DND-41 (cell line): ENCODE data around the gene PABPC1L.

Experiments used
- ATAC-seq: fragments of 200-7000 bp; cut with Tn5 transposase; 3 replicates; pipeline ENCODE4 v1.9.1; 2021; ENCODE audit warnings: low read depth; ENCODE audit not compliant: insufficient read depth
- DNase-seq: peaks from one replicate; pipeline ENCODE4 v3.0.0-alpha.2; 2020
- H2AFZ ChIP-seq: 2 replicates; pipeline ENCODE4 v1.6.0; 2012; ENCODE audit warnings: low read depth, low read length
- H3K27ac ChIP-seq: 2 replicates; pipeline ENCODE4 v1.5.1; 2012; ENCODE audit warnings: low read length, inconsistent platforms
- H3K27me3 ChIP-seq: fragments of 200-600 bp; sonication (generic); 2 replicates; pipeline ENCODE4 v1.6.0; 2012; ENCODE audit warnings: low read length, mild to moderate bottlenecking, inconsistent platforms; ENCODE audit not compliant: insufficient read depth, poor library complexity
- H3K36me3 ChIP-seq: 2 replicates; pipeline ENCODE4 v1.5.1; 2012; ENCODE audit warnings: low read length, inconsistent platforms; ENCODE audit not compliant: insufficient read depth
- H3K4me1 ChIP-seq: 2 replicates; pipeline ENCODE4 v1.5.1; 2012; ENCODE audit warnings: mild to moderate bottlenecking, low read length; ENCODE audit not compliant: insufficient read depth
- H3K4me2 ChIP-seq: 2 replicates; pipeline ENCODE4 v1.6.0; 2012; ENCODE audit warnings: mild to moderate bottlenecking, moderate library complexity, low read length, inconsistent platforms; ENCODE audit not compliant: insufficient read depth
- H3K4me3 ChIP-seq, 2 experiments: fragments of 200-600 bp in 1 of 2; shearing (Covaris generic) in 1 of 2; 2 replicates each; pipeline ENCODE4 v1.5.1; 2012 to 2016; ENCODE audit warnings: inconsistent platforms in 2 of 2, low read length in 2 of 2, mild to moderate bottlenecking in 2 of 2, low read depth in 1 of 2, moderate library complexity in 1 of 2
- H3K79me2 ChIP-seq: 2 replicates; pipeline ENCODE4 v1.6.0; 2012; ENCODE audit warnings: low read length, inconsistent platforms; ENCODE audit not compliant: insufficient read depth
- H3K9ac ChIP-seq: 2 replicates; pipeline ENCODE4 v1.6.0; 2012; ENCODE audit warnings: low read depth, mild to moderate bottlenecking, inconsistent platforms, low read length, moderate library complexity
- H3K9me3 ChIP-seq: 2 replicates; pipeline ENCODE4 v1.5.1; 2012; ENCODE audit warnings: low read length, moderate library complexity, mild to moderate bottlenecking, inconsistent platforms; ENCODE audit not compliant: insufficient read depth, severe bottlenecking
- H4K20me1 ChIP-seq: 2 replicates; pipeline ENCODE4 v1.6.0; 2012; ENCODE audit warnings: low read length; ENCODE audit not compliant: insufficient read depth
- CTCF ChIP-seq: IDR thresholded peaks from 2 replicates; pipeline ENCODE4 v1.5.1; 2012; ENCODE audit warnings: borderline replicate concordance, low read length, moderate library complexity, mild to moderate bottlenecking; ENCODE audit not compliant: poor library complexity, severe bottlenecking; ENCODE audit errors: extremely low read depth
- EZH2 ChIP-seq: IDR thresholded peaks from 3 replicates; pipeline ENCODE4 v1.6.1; 2012; ENCODE audit warnings: borderline replicate concordance, low read depth, mild to moderate bottlenecking, moderate library complexity, low read length, inconsistent platforms; ENCODE audit not compliant: severe bottlenecking

The PABPC1L gene

DNA sequence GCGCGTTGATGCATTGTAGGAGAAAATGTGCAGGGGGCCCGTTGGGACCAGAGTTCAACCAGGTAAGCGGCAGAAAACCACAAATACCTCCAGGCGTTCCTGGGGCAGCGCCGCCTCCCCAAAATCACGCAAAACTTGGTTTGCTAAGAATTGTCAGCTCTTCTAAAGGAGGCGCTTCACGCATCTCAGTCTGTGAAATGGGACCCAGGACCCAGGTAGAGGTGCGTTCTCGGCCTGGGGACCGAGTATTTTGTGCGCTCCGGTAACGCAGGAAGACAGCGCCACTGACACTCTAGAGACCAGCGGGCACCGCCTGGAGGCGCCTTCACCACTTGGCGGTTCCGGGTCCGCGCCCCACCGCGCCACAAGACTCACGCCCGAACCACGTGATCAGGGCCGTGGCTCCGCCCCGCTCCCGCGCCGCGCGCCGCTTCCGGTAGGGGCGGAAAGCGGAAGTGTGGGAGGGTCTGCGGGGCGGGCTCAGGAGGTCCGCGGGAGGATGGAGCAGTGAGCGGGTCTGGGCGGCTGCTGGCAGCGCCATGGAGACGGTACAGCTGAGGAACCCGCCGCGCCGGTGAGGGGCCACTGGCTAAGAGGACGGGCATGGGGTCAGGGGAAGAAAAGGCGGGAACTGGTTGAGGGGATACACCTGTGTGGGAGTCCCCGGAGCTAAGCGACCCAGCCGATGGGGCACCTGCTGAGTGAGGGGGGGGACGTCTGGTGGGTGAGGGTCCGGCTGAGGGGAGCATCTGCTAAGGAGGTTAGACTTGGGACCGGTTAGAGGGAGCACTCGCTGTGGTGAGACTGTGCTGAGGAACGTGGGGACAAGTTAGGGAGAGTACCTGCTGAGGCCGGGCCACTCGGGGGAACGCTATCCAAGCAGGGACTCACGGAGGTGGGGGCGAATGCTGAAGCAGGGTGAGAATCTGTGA lies 56.4 kb downstream of the PABPC1L start, which contains the start of gene STK4:
STK4 (plus strand) TSS at position 483 of the 932 bp plus-strand sequence; CDS start at position 540, 57 bp downstream.
- Histone ChIP-seq H3K4me3 (peak within 1 kb of the TSS; percentile 54 to 88), H3K9me3 (no peaks in the 10 kb centered on the region), H3K79me2 (peaks cover 57% of the 10 kb centered on the region), H3K9ac (peak within 1 kb of the TSS; percentile 78), H2AFZ (peak within 1 kb of the TSS; percentile 90), H3K4me1 (peaks cover 62% of the 10 kb centered on the region), H3K4me2 (peak within 1 kb of the TSS; percentile 95), H3K27ac (peak within 1 kb of the TSS; percentile 85), H3K36me3 (no peaks in the 10 kb centered on the region), H4K20me1 (peaks cover 14% of the 10 kb centered on the region; the same call in 1 of the 2 replicates), H3K27me3 (no peaks in the 10 kb centered on the region)
- ATAC-seq (peak; percentile 90), DNase-seq (peak; percentile 97)
- TF ChIP-seq EZH2 (no peak), CTCF (peak; percentile 74)

- peaks cover 14% of the 10 kb centered on the region; the same call in 1 of the 2 replicates for H4K20me1 ChIP-seq
- H3K27ac ChIP-seq, result peak overlapping the region; percentile 85
- H3K9ac ChIP-seq, result peak overlapping the region; percentile 78
- peak overlapping the region; percentile 54 to 88 for H3K4me3 ChIP-seq
- peak; percentile 61 for ATAC-seq
- H3K9me3 ChIP-seq, result no peaks in the 10 kb centered on the region
- peak overlapping the region; percentile 95 for H3K4me2 ChIP-seq
- H3K27me3 ChIP-seq, result no peaks in the 10 kb centered on the region
- H2AFZ ChIP-seq, result peak overlapping the region; percentile 79
- TF ChIP-seq CTCF, result peak; percentile 4
- TF ChIP-seq EZH2, result no peak
- peaks cover 4% of the 10 kb centered on the region for H3K36me3 ChIP-seq
- peaks cover 58% of the 10 kb centered on the region for H3K4me1 ChIP-seq
- peak; percentile 55 for DNase-seq
- peaks cover 65% of the 10 kb centered on the region for H3K79me2 ChIP-seq
Observed at GRCh38 chr20:44967207-44967807, 57.4 kb downstream of the PABPC1L start.

- no peaks in the 10 kb centered on the region for H3K9me3 ChIP-seq
- ATAC-seq, result no peak
- peaks cover 58% of the 10 kb centered on the region for H3K4me1 ChIP-seq
- H2AFZ ChIP-seq, result no peak overlapping the region
- peak overlapping the region in 1 of 2 experiments; percentile 88; a peak in 1 of 4 replicates for H3K4me3 ChIP-seq
- H3K36me3 ChIP-seq, result peaks cover 23% of the 10 kb centered on the region
- no peaks in the 10 kb centered on the region for H3K27me3 ChIP-seq
- H4K20me1 ChIP-seq, result peaks cover 14% of the 10 kb centered on the region; the same call in 1 of the 2 replicates
- TF ChIP-seq CTCF (no peak), EZH2 (no peak)
- H3K9ac ChIP-seq, result peak overlapping the region; percentile 24
- H3K79me2 ChIP-seq, result peaks cover 68% of the 10 kb centered on the region
- H3K27ac ChIP-seq, result peak overlapping the region; percentile 20; the same call in 1 of the 2 replicates
- no peak for DNase-seq
- H3K4me2 ChIP-seq, result peak overlapping the region; percentile 95
Observed at GRCh38 chr20:44969300-44969894, 59.5 kb downstream of the PABPC1L start.
